ENCODE results near the gene NEK6.

- no peak for TF ChIP-seq REST (IDR thresholded peaks at IDR 0.05; ENCODE audit: insufficient read depth in 1 of 2, low read depth in 2 of 2, low read length in 2 of 2)
- TF ChIP-seq FOXP2 (optimal IDR thresholded peaks at IDR 0.05; ENCODE audit: borderline replicate concordance, extremely low read depth, extremely low read length, insufficient read depth), result no peak
Measured at GRCh38 chr9:124352616-124353015, 94.9 kb downstream of the NEK6 start.

Measured in PFSK-1 (cell line).